ENCODE results near the gene ZNF627. TPM values are rescaled to one million over a fixed set of nuclear protein-coding genes. Genes with fewer than 3 reads are reported as not detected.

The ZNF627 gene
- total and polyA plus RNA-seq, 4 donors = 2.5 to 12.2 (median 6.4) TPM

GRCh38 chr19:11652056-11652455 is 54.8 kb downstream of the ZNF627 start:
- no peak overlapping the region for H3K4me3 ChIP-seq (ENCODE audit: low read length in 2 of 2)
- 96 to 98% methylated on average over 2 of the region's 2 CpGs for WGBS, 2 donors
- peaks cover 6% of the 10 kb centered on the region for H3K9me3 ChIP-seq (ENCODE audit: control insufficient read depth, low read length)
- no peaks in the 10 kb centered on the region for H3K4me1 ChIP-seq (ENCODE audit: control insufficient read depth in 1 of 2, insufficient read depth in 2 of 2, low read length in 2 of 2)
- no peaks in the 10 kb centered on the region for H3K27me3 ChIP-seq (ENCODE audit: control insufficient read depth in 1 of 2, insufficient read depth in 2 of 2, low read length in 1 of 2)
- H3K27ac ChIP-seq (ENCODE audit: low read depth in 1 of 2, low read length in 2 of 2) = no peak overlapping the region
- H3K36me3 ChIP-seq (ENCODE audit: control insufficient read depth in 1 of 2, insufficient read depth in 2 of 2, low read length in 1 of 2) = peaks cover 0 to 2% of the 10 kb centered on the region in 2 donors
- DNase-seq = no peak
- intact Hi-C loops (cut with DNase I) = no loop called here
- ATAC-seq (ENCODE audit: low FRiP score) = no peak

- H3K27ac ChIP-seq (ENCODE audit: low read depth in 1 of 2, low read length in 2 of 2) = no peak overlapping the region
- DNase-seq = no peak
- no peak for ATAC-seq (ENCODE audit: low FRiP score)
- 84 to 90% methylated on average over 6 of the region's 6 CpGs for WGBS, 2 donors
- intact Hi-C loops (cut with DNase I) = no loop called here
- H3K4me3 ChIP-seq (ENCODE audit: low read length in 2 of 2) = no peak overlapping the region
- peaks cover 0 to 2% of the 10 kb centered on the region in 2 donors for H3K36me3 ChIP-seq (ENCODE audit: control insufficient read depth in 1 of 2, insufficient read depth in 2 of 2, low read length in 1 of 2)
- peaks cover 6% of the 10 kb centered on the region for H3K9me3 ChIP-seq (ENCODE audit: control insufficient read depth, low read length)
- H3K27me3 ChIP-seq (ENCODE audit: control insufficient read depth in 1 of 2, insufficient read depth in 2 of 2, low read length in 1 of 2) = no peaks in the 10 kb centered on the region
- H3K4me1 ChIP-seq (ENCODE audit: control insufficient read depth in 1 of 2, insufficient read depth in 2 of 2, low read length in 2 of 2) = no peaks in the 10 kb centered on the region
These were observed 55.2 kb downstream of the ZNF627 start for GRCh38 chr19:11652492-11652891.

DNA sequence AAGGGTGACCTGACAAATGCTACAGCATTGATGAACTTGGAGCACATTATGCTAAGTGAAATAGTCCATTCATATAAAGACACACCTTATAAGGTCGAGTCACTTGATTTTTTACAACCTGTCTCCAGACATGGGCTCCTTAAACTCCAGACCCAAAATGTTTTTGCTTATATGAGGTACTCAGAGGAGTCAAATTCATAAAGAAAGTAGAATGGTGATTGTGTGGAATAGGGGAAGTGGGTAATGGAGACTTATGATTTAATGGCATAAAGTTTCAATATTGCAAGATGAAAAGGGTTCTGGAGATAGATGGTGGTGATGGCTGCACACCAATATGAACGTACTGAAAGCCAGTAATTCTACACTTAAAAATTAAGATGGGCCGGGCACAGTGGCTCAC is 59.3 kb downstream of the ZNF627 start:
- peaks cover 6% of the 10 kb centered on the region for H3K9me3 ChIP-seq (ENCODE audit: control insufficient read depth, low read length)
- H3K36me3 ChIP-seq (ENCODE audit: control insufficient read depth in 1 of 2, insufficient read depth in 2 of 2, low read length in 1 of 2) = peaks cover 0 to 2% of the 10 kb centered on the region in 2 donors
- H3K4me3 ChIP-seq (ENCODE audit: low read length in 2 of 2) = no peak overlapping the region
- intact Hi-C loops (cut with DNase I) = no loop called here
- H3K27me3 ChIP-seq (ENCODE audit: control insufficient read depth in 1 of 2, insufficient read depth in 2 of 2, low read length in 1 of 2) = no peaks in the 10 kb centered on the region
- H3K4me1 ChIP-seq (ENCODE audit: control insufficient read depth in 1 of 2, insufficient read depth in 2 of 2, low read length in 2 of 2) = no peaks in the 10 kb centered on the region
- H3K27ac ChIP-seq (ENCODE audit: low read depth in 1 of 2, low read length in 2 of 2) = no peak overlapping the region
- no peak for ATAC-seq (ENCODE audit: low FRiP score)
- WGBS, 2 donors = 88 to 91% methylated on average over 3 of the region's 3 CpGs
- DNase-seq = no peak

GRCh38 chr19:11657307-11657706 is 60.0 kb downstream of the ZNF627 start:
- WGBS, 2 donors = 69 to 72% methylated on average over 3 of the region's 3 CpGs
- Histone ChIP-seq H3K27ac (ENCODE audit: low read depth in 1 of 2, low read length in 2 of 2) (no peak overlapping the region), H3K4me1 (ENCODE audit: control insufficient read depth in 1 of 2, insufficient read depth in 2 of 2, low read length in 2 of 2) (no peaks in the 10 kb centered on the region), H3K9me3 (ENCODE audit: control insufficient read depth, low read length) (peaks cover 2% of the 10 kb centered on the region), H3K36me3 (ENCODE audit: control insufficient read depth in 1 of 2, insufficient read depth in 2 of 2, low read length in 1 of 2) (no peaks in the 10 kb centered on the region), H3K27me3 (ENCODE audit: control insufficient read depth in 1 of 2, insufficient read depth in 2 of 2, low read length in 1 of 2) (no peaks in the 10 kb centered on the region), H3K4me3 (ENCODE audit: low read length in 2 of 2) (no peak overlapping the region)
- ATAC-seq (ENCODE audit: low FRiP score) = no peak
- no peak for DNase-seq
- intact Hi-C loops (cut with DNase I) = no loop called here

DNA sequence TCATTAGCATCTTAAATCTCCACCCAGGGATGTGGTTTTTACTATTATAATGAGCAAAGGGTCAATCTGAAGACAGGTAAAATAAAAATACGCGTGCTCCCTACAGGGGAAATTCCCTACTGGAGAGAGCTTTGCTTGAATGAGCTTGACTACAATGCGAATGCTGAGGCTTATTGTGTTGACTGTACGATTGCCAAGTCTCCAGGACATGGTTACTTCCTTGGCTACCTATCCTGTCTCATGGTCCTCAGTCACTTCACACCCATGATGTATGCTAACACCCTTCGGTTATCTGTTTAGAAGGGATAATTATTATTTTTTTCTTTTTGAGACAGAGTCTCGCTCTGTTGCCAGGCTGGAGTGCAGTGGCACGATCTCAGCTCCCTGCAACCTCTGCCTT is 61.7 kb downstream of the ZNF627 start:
- ATAC-seq (ENCODE audit: low FRiP score) (no peak), DNase-seq (no peak)
- intact Hi-C loops (cut with DNase I) = no loop called here
- Histone ChIP-seq H3K9me3 (ENCODE audit: control insufficient read depth, low read length) (no peaks in the 10 kb centered on the region), H3K27me3 (ENCODE audit: control insufficient read depth in 1 of 2, insufficient read depth in 2 of 2, low read length in 1 of 2) (no peaks in the 10 kb centered on the region), H3K4me1 (ENCODE audit: control insufficient read depth in 1 of 2, insufficient read depth in 2 of 2, low read length in 2 of 2) (no peaks in the 10 kb centered on the region), H3K4me3 (ENCODE audit: low read length in 2 of 2) (no peak overlapping the region), H3K36me3 (ENCODE audit: control insufficient read depth in 1 of 2, insufficient read depth in 2 of 2, low read length in 1 of 2) (no peaks in the 10 kb centered on the region), H3K27ac (ENCODE audit: low read depth in 1 of 2, low read length in 2 of 2) (no peak overlapping the region)
- WGBS, 2 donors = 79 to 85% methylated on average over 7 of the region's 7 CpGs

GRCh38 chr19:11659612-11660011 is 62.3 kb downstream of the ZNF627 start:
- DNase-seq = no peak
- Histone ChIP-seq H3K36me3 (ENCODE audit: control insufficient read depth in 1 of 2, insufficient read depth in 2 of 2, low read length in 1 of 2) (no peaks in the 10 kb centered on the region), H3K27ac (ENCODE audit: low read depth in 1 of 2, low read length in 2 of 2) (no peak overlapping the region), H3K9me3 (ENCODE audit: control insufficient read depth, low read length) (no peaks in the 10 kb centered on the region), H3K4me1 (ENCODE audit: control insufficient read depth in 1 of 2, insufficient read depth in 2 of 2, low read length in 2 of 2) (no peaks in the 10 kb centered on the region), H3K4me3 (ENCODE audit: low read length in 2 of 2) (no peak overlapping the region), H3K27me3 (ENCODE audit: control insufficient read depth in 1 of 2, insufficient read depth in 2 of 2, low read length in 1 of 2) (no peaks in the 10 kb centered on the region)
- intact Hi-C loops (cut with DNase I) = no loop called here
- no peak for ATAC-seq (ENCODE audit: low FRiP score)
- WGBS, 2 donors = 98 to 99% methylated on average over 1 of the region's 1 CpG

DNA sequence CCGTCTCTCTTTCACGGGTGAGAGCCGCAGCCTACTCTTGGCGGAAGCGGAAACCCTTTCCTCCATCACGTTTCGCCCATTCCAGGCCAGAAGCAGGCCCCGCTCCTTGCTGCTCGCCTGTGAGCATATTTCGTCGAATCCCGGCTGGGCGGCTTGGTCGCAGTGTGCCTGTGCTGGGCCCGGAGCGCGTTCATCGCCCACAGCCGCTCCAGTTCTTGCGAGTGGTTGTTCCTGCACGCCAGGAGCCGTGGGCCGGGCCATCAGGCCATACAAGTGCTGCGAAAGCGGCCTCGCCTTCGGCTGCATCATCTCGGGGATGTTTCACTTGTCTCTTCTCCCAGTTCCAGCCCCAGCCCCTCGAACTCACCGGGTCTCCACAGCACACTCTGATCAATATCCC is 65.0 kb downstream of the ZNF627 start:
- DNase-seq (no peak), ATAC-seq (ENCODE audit: low FRiP score) (no peak)
- no peaks in the 10 kb centered on the region for H3K36me3 ChIP-seq (ENCODE audit: control insufficient read depth in 1 of 2, insufficient read depth in 2 of 2, low read length in 1 of 2)
- intact Hi-C loops (cut with DNase I) = no loop called here
- no peak overlapping the region for H3K4me3 ChIP-seq (ENCODE audit: low read length in 2 of 2)
- WGBS, 2 donors = 93 to 95% methylated on average over 30 of the region's 30 CpGs
- no peak overlapping the region for H3K27ac ChIP-seq (ENCODE audit: low read depth in 1 of 2, low read length in 2 of 2)
- H3K4me1 ChIP-seq (ENCODE audit: control insufficient read depth in 1 of 2, insufficient read depth in 2 of 2, low read length in 2 of 2) = no peaks in the 10 kb centered on the region
- H3K9me3 ChIP-seq (ENCODE audit: control insufficient read depth, low read length) = no peaks in the 10 kb centered on the region
- H3K27me3 ChIP-seq (ENCODE audit: control insufficient read depth in 1 of 2, insufficient read depth in 2 of 2, low read length in 1 of 2) = no peaks in the 10 kb centered on the region

GRCh38 chr19:11663181-11663591 is 65.9 kb downstream of the ZNF627 start:
- Histone ChIP-seq H3K27ac (ENCODE audit: low read depth in 1 of 2, low read length in 2 of 2) (no peak overlapping the region), H3K4me3 (ENCODE audit: low read length in 2 of 2) (no peak overlapping the region), H3K4me1 (ENCODE audit: control insufficient read depth in 1 of 2, insufficient read depth in 2 of 2, low read length in 2 of 2) (no peaks in the 10 kb centered on the region), H3K27me3 (ENCODE audit: control insufficient read depth in 1 of 2, insufficient read depth in 2 of 2, low read length in 1 of 2) (no peaks in the 10 kb centered on the region), H3K36me3 (ENCODE audit: control insufficient read depth in 1 of 2, insufficient read depth in 2 of 2, low read length in 1 of 2) (no peaks in the 10 kb centered on the region), H3K9me3 (ENCODE audit: control insufficient read depth, low read length) (no peaks in the 10 kb centered on the region)
- 72 to 74% methylated on average over 8 of the region's 8 CpGs for WGBS, 2 donors
- intact Hi-C loops (cut with DNase I) = no loop called here
- ATAC-seq (ENCODE audit: low FRiP score) = no peak
- no peak for DNase-seq

Data from aorta (tissue), 5 donors.